H1 (cell line): ENCODE data around the gene MROH2B. TPM values are rescaled to one million over a fixed set of nuclear protein-coding genes. Genes with fewer than 3 reads are reported as not detected.

ENCODE experiments used
- BCL11A ChIP-seq, 2 experiments: IDR thresholded peaks; one replicate each; pipeline ENCODE4 v1.6.1; 2011; ENCODE audit warnings: low read depth in 2 of 2, low read length in 2 of 2, mild to moderate bottlenecking in 2 of 2
- CTBP2 ChIP-seq: IDR thresholded peaks from 2 replicates; pipeline ENCODE4 v1.7.0; 2011; ENCODE audit warnings: borderline replicate concordance, mild to moderate bottlenecking, moderate library complexity, mixed read lengths, low read length; ENCODE audit not compliant: insufficient read depth, insufficient read length
- EP300 ChIP-seq, 2 experiments: IDR thresholded peaks; 1 replicate in 1 of 2; 2 replicates in 1 of 2; pipeline ENCODE4 v1.6.1; 2011 to 2012; ENCODE audit warnings: low read depth in 2 of 2, low read length in 2 of 2, mild to moderate bottlenecking in 2 of 2, borderline replicate concordance in 1 of 2, inconsistent platforms in 1 of 2, moderate library complexity in 1 of 2
- GTF2F1 ChIP-seq: IDR thresholded peaks from 2 replicates; pipeline ENCODE4 v1.6.1; 2012; ENCODE audit warnings: low read depth, low read length, improper control_type of control experiment, borderline replicate concordance
- MAFK ChIP-seq: IDR thresholded peaks from 2 replicates; pipeline ENCODE4 v1.6.1; 2012; ENCODE audit warnings: low read depth, mild to moderate bottlenecking, improper control_type of control experiment, low read length
- RBBP5 ChIP-seq: IDR thresholded peaks from 2 replicates; pipeline ENCODE4 v1.7.1; 2012; ENCODE audit warnings: low read depth, mild to moderate bottlenecking, inconsistent platforms, low read length, moderate library complexity, borderline replicate concordance
- SP1 ChIP-seq: IDR thresholded peaks from 2 replicates; pipeline ENCODE4 v1.6.1; 2011; ENCODE audit warnings: low read depth, low read length
- SUZ12 ChIP-seq: fragments of 200-600 bp; sonication (generic); IDR thresholded peaks from 2 replicates; pipeline ENCODE4 v1.6.1; 2012; ENCODE audit warnings: mild to moderate bottlenecking, inconsistent platforms, low read length, moderate library complexity, mixed read lengths
- TAF7 ChIP-seq: optimal IDR thresholded peaks from 2 replicates; pipeline ENCODE3; 2011; ENCODE audit warnings: low read depth, mild to moderate bottlenecking, inconsistent platforms, low read length, moderate library complexity, borderline replicate concordance
- TBP ChIP-seq: IDR thresholded peaks from 2 replicates; pipeline ENCODE4 v1.6.1; 2011; ENCODE audit warnings: low read depth, low read length, improper control_type of control experiment
- polyA plus RNA-seq, 7 experiments: library from polyadenylated mRNA; depleted of rRNA in 3 of 7; stranded (reverse) in 5 of 7; unstranded in 2 of 7; fragments of >200 nt in 5 of 7; fragments of 200-250 nt in 2 of 7; gene quantifications; 1 replicate in 5 of 7; 2 replicates in 1 of 7; 4 replicates in 1 of 7; pipeline versions ENCODE4 v1.2.1 to v1.2.3, GENCODE V29; 2011 to 2013; ENCODE audit warnings: missing spikeins in 2 of 7, mixed read lengths in 2 of 7
- total RNA-seq: library from RNA; stranded (reverse); fragmentation: NEBNext Ultra II Directional; extraction: Animal tissue kit (Norgen Biotek cat#: 25700); gene quantifications from 2 replicates; pipeline ENCODE4 v1.2.1, GENCODE V29; 2021
- TF ChIP-seq, protein P1 (sequence below): fragments of 300-600 bp; sonication (generic); IDR thresholded peaks from 2 replicates; pipeline ENCODE4 v1.7.1; 2012; ENCODE audit warnings: low read length, moderate library complexity, mild to moderate bottlenecking, inconsistent platforms; ENCODE audit not compliant: insufficient replicate concordance

The MROH2B gene
- total and polyA plus RNA-seq, 2 of the 8 experiments (the other 6 are each of a cell fraction or from before 2014, with no cell fraction given): not detected

DNA sequence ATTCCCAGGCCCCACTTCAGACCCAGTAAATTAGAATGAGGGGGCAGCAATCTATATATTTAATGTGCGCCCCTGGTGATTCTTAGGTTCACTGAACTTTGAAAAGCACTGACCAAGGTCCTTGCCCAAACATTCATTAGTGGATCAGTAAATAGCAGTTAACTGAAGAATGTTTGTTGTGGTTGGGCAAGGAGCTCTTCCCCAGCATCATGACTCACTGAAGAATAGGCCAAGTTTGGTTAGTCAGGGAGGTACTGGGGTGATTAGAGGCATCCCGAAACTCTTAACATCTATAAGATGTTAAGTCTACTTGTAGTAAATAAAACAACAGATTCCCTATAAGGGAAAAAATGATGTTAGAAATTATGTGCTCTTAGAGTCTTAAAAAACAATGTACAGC, 833 bp upstream of the MROH2B start (continued):
- TF ChIP-seq, protein P1, sequence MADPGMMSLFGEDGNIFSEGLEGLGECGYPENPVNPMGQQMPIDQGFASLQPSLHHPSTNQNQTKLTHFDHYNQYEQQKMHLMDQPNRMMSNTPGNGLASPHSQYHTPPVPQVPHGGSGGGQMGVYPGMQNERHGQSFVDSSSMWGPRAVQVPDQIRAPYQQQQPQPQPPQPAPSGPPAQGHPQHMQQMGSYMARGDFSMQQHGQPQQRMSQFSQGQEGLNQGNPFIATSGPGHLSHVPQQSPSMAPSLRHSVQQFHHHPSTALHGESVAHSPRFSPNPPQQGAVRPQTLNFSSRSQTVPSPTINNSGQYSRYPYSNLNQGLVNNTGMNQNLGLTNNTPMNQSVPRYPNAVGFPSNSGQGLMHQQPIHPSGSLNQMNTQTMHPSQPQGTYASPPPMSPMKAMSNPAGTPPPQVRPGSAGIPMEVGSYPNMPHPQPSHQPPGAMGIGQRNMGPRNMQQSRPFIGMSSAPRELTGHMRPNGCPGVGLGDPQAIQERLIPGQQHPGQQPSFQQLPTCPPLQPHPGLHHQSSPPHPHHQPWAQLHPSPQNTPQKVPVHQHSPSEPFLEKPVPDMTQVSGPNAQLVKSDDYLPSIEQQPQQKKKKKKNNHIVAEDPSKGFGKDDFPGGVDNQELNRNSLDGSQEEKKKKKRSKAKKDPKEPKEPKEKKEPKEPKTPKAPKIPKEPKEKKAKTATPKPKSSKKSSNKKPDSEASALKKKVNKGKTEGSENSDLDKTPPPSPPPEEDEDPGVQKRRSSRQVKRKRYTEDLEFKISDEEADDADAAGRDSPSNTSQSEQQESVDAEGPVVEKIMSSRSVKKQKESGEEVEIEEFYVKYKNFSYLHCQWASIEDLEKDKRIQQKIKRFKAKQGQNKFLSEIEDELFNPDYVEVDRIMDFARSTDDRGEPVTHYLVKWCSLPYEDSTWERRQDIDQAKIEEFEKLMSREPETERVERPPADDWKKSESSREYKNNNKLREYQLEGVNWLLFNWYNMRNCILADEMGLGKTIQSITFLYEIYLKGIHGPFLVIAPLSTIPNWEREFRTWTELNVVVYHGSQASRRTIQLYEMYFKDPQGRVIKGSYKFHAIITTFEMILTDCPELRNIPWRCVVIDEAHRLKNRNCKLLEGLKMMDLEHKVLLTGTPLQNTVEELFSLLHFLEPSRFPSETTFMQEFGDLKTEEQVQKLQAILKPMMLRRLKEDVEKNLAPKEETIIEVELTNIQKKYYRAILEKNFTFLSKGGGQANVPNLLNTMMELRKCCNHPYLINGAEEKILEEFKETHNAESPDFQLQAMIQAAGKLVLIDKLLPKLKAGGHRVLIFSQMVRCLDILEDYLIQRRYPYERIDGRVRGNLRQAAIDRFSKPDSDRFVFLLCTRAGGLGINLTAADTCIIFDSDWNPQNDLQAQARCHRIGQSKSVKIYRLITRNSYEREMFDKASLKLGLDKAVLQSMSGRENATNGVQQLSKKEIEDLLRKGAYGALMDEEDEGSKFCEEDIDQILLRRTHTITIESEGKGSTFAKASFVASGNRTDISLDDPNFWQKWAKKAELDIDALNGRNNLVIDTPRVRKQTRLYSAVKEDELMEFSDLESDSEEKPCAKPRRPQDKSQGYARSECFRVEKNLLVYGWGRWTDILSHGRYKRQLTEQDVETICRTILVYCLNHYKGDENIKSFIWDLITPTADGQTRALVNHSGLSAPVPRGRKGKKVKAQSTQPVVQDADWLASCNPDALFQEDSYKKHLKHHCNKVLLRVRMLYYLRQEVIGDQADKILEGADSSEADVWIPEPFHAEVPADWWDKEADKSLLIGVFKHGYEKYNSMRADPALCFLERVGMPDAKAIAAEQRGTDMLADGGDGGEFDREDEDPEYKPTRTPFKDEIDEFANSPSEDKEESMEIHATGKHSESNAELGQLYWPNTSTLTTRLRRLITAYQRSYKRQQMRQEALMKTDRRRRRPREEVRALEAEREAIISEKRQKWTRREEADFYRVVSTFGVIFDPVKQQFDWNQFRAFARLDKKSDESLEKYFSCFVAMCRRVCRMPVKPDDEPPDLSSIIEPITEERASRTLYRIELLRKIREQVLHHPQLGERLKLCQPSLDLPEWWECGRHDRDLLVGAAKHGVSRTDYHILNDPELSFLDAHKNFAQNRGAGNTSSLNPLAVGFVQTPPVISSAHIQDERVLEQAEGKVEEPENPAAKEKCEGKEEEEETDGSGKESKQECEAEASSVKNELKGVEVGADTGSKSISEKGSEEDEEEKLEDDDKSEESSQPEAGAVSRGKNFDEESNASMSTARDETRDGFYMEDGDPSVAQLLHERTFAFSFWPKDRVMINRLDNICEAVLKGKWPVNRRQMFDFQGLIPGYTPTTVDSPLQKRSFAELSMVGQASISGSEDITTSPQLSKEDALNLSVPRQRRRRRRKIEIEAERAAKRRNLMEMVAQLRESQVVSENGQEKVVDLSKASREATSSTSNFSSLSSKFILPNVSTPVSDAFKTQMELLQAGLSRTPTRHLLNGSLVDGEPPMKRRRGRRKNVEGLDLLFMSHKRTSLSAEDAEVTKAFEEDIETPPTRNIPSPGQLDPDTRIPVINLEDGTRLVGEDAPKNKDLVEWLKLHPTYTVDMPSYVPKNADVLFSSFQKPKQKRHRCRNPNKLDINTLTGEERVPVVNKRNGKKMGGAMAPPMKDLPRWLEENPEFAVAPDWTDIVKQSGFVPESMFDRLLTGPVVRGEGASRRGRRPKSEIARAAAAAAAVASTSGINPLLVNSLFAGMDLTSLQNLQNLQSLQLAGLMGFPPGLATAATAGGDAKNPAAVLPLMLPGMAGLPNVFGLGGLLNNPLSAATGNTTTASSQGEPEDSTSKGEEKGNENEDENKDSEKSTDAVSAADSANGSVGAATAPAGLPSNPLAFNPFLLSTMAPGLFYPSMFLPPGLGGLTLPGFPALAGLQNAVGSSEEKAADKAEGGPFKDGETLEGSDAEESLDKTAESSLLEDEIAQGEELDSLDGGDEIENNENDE: no peak
- no peak for TF ChIP-seq BCL11A (IDR thresholded peaks at IDR 0.05; ENCODE audit: low read depth in 2 of 2, low read length in 2 of 2)
- TF ChIP-seq GTF2F1: no peak
- TF ChIP-seq TBP: no peak
- no peak for TF ChIP-seq RBBP5
- TF ChIP-seq MAFK: no peak
- no peak for TF ChIP-seq TAF7
- no peak for TF ChIP-seq SUZ12
- no peak for TF ChIP-seq CTBP2
- TF ChIP-seq SP1: no peak
- TF ChIP-seq EP300 (IDR thresholded peaks at IDR 0.05; ENCODE audit: borderline replicate concordance in 1 of 2, low read depth in 2 of 2, low read length in 2 of 2): no peak
